Right lobe of liver (tissue), 6 donors: Measurements from ENCODE around the gene C1orf116. TPM values are rescaled to one million over a fixed set of nuclear protein-coding genes. Genes with fewer than 3 reads are reported as not detected.
A peak's percentile ranks its signal among the peaks of the same experiment; 100 is the strongest.

Experiments
- ATAC-seq, 4 donors: fragments of 200-7000 bp; cut with Tn5 transposase; one replicate each; pipeline ENCODE4 v1.9.1; 2020; ENCODE audit warnings: mild to moderate bottlenecking in 4 of 4, moderate library complexity in 4 of 4
- DNase-seq, 3 donors: peaks; one replicate each; pipeline ENCODE4 v3.0.0-alpha.2; 2020
- H3K27ac ChIP-seq, 3 donors: fragments of 200-600 bp; one replicate each; pipeline ENCODE4 v1.8.0; 2022
- H3K27me3 ChIP-seq, 2 donors: fragments of 200-600 bp; one replicate each; pipeline ENCODE4 v1.8.0; 2022
- H3K36me3 ChIP-seq, 4 donors: fragments of 200-600 bp; sonication (generic) in 1 of 4; one replicate each; pipeline versions ENCODE4 v1.5.1 to v1.8.0; 2017 to 2022; ENCODE audit warnings: control low read depth in 1 of 4
- H3K4me1 ChIP-seq, 4 donors: fragments of 200-600 bp; sonication (generic) in 1 of 4; one replicate each; pipeline versions ENCODE4 v1.5.1 to v1.8.0; 2017 to 2022; ENCODE audit warnings: control low read depth in 1 of 4
- H3K4me3 ChIP-seq, 3 donors: fragments of 200-600 bp; one replicate each; pipeline ENCODE4 v1.8.0; 2022
- H3K9me3 ChIP-seq, 4 donors: fragments of 200-600 bp; sonication (generic) in 1 of 4; one replicate each; pipeline versions ENCODE4 v1.5.1 to v1.8.0; 2017 to 2022; ENCODE audit warnings: control low read depth in 1 of 4
- POLR2A ChIP-seq: fragments of 450-650 bp; IDR thresholded peaks from one replicate; pipeline ENCODE4 v1.6.1; 2017; ENCODE audit warnings: antibody characterized with exemption, mild to moderate bottlenecking
- whole genome bisulfite sequencing: methylation state at CpG from one replicate; pipeline ENCODE4 v1.1.6; 2018; ENCODE audit warnings: low coverage, low lambda C conversion rate; ENCODE audit not compliant: insufficient coverage; ENCODE audit errors: missing lambda C conversion rate; 5-methylcytosine and 5-hydroxymethylcytosine counted together
- intact Hi-C, 2 donors: fragments of 100-400 bp; cut with DNase I; formaldehyde crosslinking; loops; one replicate each; pipeline versions ENCODE4 v1.11.2 to v1.14.1; 2022
- total RNA-seq, 6 experiments: library from RNA; depleted of rRNA in 2 of 6; stranded (reverse); fragments of >200 nt in 2 of 6; fragmentation: NEBNext Ultra II Directional in 3 of 6; extraction: Animal tissue kit (Norgen Biotek cat#: 25700) in 3 of 6; gene quantifications; one replicate each; pipeline versions ENCODE4 v1.1.0 to v1.2.4, GENCODE V29; 2016 to 2023
- TF ChIP-seq, protein P1 (sequence below), 4 donors: fragments of 200-600 bp in 3 of 4; fragments of 450-650 bp in 1 of 4; IDR thresholded peaks; one replicate each; pipeline versions ENCODE4 v1.5.1 to v1.8.0; 2016 to 2022; ENCODE audit warnings: antibody characterized with exemption in 4 of 4, mild to moderate bottlenecking in 2 of 4
- donor health status: DM: no; HTN: yes; CAD: no.
- donor health status: DM: no; HTN: no; CAD: no.
- donor health status: DM: no; HTN: no; CAD: no.
- donor health status: DM: no; HTN: yes; CAD: no.
- donor health status: DM: no; HTN: yes; CAD: no.

The C1orf116 gene
- total RNA-seq, 6 experiments from 2014 or later: 0.27 to 0.68 (median 0.37) TPM

DNA sequence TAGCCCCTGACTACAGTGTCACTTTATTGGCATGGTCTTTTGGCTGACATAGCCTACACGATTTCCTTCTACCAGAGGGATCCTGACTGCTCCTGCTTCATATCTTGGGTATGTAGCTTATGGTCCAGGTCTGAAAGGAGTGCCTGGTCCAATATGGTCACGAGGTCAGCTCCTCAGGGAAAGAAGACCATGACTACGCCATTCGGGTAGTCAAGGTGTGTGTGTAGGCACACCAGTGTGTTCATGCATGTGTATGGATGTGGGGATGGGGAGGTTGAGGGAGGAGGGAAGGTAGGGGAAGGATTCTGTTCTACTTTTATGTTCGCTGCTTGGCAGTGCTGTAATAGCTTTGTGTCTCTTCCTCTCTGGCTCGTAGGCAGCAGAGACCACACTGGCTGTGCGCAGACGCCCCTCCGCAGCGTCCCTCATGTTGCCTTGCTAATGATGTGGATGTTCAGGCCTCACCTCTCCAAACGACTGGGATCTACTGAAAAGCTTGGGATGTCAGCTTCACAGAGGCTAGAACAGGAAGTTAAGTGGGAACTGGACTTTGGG lies 46.1 kb upstream of the C1orf116 start:
- Histone ChIP-seq H3K27ac (peak overlapping the region in 1 of 3 donors; percentile 12), H3K27me3 (no peaks in the 10 kb centered on the region), H3K4me1 (peaks cover 0 to 19% (median 2%) of the 10 kb centered on the region in 4 donors), H3K36me3 (no peaks in the 10 kb centered on the region), H3K4me3 (no peak overlapping the region), H3K9me3 (no peaks in the 10 kb centered on the region)
- WGBS: 76% methylated on average over 8 of the region's 11 CpGs
- ATAC-seq (no peak), DNase-seq (no peak)
- intact Hi-C loops: no loop called here
- no peak for TF ChIP-seq POLR2A
- TF ChIP-seq, protein P1, sequence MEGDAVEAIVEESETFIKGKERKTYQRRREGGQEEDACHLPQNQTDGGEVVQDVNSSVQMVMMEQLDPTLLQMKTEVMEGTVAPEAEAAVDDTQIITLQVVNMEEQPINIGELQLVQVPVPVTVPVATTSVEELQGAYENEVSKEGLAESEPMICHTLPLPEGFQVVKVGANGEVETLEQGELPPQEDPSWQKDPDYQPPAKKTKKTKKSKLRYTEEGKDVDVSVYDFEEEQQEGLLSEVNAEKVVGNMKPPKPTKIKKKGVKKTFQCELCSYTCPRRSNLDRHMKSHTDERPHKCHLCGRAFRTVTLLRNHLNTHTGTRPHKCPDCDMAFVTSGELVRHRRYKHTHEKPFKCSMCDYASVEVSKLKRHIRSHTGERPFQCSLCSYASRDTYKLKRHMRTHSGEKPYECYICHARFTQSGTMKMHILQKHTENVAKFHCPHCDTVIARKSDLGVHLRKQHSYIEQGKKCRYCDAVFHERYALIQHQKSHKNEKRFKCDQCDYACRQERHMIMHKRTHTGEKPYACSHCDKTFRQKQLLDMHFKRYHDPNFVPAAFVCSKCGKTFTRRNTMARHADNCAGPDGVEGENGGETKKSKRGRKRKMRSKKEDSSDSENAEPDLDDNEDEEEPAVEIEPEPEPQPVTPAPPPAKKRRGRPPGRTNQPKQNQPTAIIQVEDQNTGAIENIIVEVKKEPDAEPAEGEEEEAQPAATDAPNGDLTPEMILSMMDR (IDR thresholded peaks at IDR 0.05): no peak

DNA sequence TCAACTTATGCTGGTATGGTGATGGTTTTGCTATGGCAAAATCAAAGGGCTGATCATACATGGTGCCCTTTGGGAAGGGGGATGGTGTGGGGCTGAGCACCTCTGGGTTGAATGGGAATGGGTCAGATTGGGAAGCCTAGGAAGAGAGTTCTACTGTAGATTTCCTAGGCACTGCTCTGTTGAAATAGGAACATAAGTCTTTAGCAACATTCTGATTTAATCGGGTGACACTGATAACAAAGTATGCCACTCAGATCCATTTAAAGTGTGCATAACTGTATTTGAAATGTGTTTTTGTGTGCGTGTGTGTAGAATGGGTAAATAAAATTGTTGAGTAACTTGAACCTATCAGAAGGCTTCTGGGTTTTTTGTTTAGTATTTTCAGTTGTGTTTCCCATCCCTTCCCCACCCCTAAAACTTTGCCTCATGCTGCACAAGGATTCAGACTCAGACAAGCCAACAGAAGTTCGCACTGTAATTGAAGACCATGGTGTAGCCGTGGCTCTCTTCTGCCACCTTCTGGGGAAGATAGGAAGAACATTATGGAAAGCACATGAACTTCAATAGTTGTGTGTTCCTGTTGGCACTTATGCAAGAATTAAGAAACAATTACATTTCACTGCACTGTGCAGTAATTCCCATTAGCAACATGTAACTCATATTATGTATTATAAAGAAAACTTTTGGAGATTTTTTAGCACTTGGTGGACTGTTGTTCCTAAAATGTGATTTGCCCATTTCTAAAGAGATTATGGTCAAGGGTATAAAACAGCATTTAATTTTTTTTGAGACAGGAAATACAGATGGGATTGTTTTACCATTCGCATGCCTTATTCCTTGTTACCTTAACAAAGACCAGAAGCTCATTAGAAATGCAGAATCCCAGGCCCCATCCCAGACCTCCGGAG lies 45.2 kb upstream of the C1orf116 start:
- peak in 1 of 3 donors; percentile 73 for DNase-seq
- 26% methylated on average over 6 of the region's 6 CpGs for WGBS
- ATAC-seq: peak; percentile 89 to 95 (median 93)

DNA sequence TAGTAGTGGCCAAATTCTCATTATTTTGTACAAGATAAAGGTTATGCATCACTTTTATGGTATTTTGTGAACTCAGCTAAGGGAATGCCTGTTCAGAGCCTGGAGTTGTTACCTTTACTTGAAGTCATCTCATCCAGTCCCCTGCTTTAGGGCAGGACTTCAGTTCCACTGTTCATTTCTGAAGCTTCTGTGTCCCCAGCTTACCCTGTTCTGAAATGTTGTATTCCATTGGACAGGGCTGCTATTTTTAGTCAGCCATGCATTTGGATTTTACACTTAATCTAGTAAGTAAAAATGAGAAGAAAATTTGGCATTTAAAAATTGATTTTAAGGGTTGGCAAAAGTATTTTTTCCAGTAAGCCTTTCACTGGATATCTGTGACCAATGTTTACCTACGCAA lies 44.5 kb upstream of the C1orf116 start:
- DNase-seq (no peak), ATAC-seq (no peak)
- no peak for TF ChIP-seq POLR2A
- TF ChIP-seq, protein P1 (IDR thresholded peaks at IDR 0.05): no peak
- no peak overlapping the region for H3K4me3 ChIP-seq
- H3K9me3 ChIP-seq: no peaks in the 10 kb centered on the region
- no peaks in the 10 kb centered on the region for H3K27me3 ChIP-seq
- WGBS: 94% methylated on average over 1 of the region's 1 CpG
- no peaks in the 10 kb centered on the region for H3K36me3 ChIP-seq
- H3K4me1 ChIP-seq: peaks cover 0 to 19% (median 2%) of the 10 kb centered on the region in 4 donors
- no peak overlapping the region for H3K27ac ChIP-seq
- intact Hi-C loops: no loop called here

More for the DNA sequence above, 45.2 kb upstream of the C1orf116 start:
- TF ChIP-seq, protein P1 (IDR thresholded peaks at IDR 0.05): peak; percentile 89 to 92 (median 90)
- no peak for TF ChIP-seq POLR2A
- Histone ChIP-seq H3K36me3 (no peaks in the 10 kb centered on the region), H3K4me3 (no peak overlapping the region), H3K27ac (peak overlapping the region in 1 of 3 donors; percentile 12), H3K4me1 (peaks cover 0 to 19% (median 2%) of the 10 kb centered on the region in 4 donors), H3K9me3 (no peaks in the 10 kb centered on the region), H3K27me3 (no peaks in the 10 kb centered on the region)
- intact Hi-C loops: no loop called here

DNA sequence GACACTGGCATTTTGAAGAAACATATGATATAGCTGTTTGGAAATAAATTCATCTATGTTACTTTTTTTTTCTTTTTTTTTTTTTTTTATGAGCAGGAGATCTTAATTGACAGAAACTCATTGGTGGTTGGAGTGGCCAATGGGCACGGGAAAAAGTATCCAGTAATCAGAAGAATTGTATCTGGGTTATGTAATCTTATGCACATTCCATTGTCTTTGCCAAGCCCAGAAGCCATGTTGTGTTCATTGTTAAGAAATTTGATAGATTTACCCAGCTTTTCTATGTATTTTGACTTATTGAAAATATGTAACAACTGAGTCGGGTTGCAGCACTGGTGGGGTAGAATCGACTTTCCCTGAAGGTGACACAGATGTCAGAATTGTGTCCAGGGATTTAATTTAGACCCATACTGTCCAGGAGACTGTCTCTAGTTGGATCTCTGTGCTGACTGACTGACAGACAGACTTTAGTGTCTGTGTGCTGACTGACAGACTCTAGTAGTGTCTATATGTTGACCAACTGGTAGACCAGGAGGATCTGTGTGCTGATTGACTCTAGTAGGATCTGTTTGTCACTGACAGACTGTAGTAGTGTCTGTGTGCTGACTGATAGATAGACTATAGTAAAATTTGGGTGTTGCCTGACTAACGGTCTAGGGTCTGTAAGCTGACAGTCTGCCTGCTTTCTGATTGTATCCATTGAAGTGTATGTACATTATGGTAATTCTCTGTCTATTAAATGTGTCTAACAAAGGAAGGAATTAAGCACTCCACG lies 43.8 kb upstream of the C1orf116 start:
- no peak for DNase-seq
- no peak for ATAC-seq
- H3K9me3 ChIP-seq: no peaks in the 10 kb centered on the region
- WGBS: 54% methylated on average over 4 of the region's 5 CpGs
- H3K27me3 ChIP-seq: no peaks in the 10 kb centered on the region
- H3K27ac ChIP-seq: no peak overlapping the region
- no peak overlapping the region for H3K4me3 ChIP-seq
- peaks cover 0 to 12% (median under 1%) of the 10 kb centered on the region in 4 donors for H3K4me1 ChIP-seq
- TF ChIP-seq, protein P1 (IDR thresholded peaks at IDR 0.05): no peak
- TF ChIP-seq POLR2A: no peak
- peaks cover 0 to 2% (median 0%) of the 10 kb centered on the region in 4 donors for H3K36me3 ChIP-seq
- intact Hi-C loops: no loop called here
